Right lobe of liver (tissue), 6 donors: ENCODE measurements around the gene ABCF1. TPM values are rescaled to one million over a fixed set of nuclear protein-coding genes. Genes with fewer than 3 reads are reported as not detected.

ENCODE experiments used
- ATAC-seq, 4 donors: fragments of 200-7000 bp; cut with Tn5 transposase; one replicate each; pipeline ENCODE4 v1.9.1; 2020; ENCODE audit warnings: mild to moderate bottlenecking in 4 of 4, moderate library complexity in 4 of 4
- DNase-seq, 3 donors: peaks; one replicate each; pipeline ENCODE4 v3.0.0-alpha.2; 2020
- H3K27ac ChIP-seq, 3 donors: fragments of 200-600 bp; one replicate each; pipeline ENCODE4 v1.8.0; 2022
- H3K27me3 ChIP-seq, 2 donors: fragments of 200-600 bp; one replicate each; pipeline ENCODE4 v1.8.0; 2022
- H3K36me3 ChIP-seq, 4 donors: fragments of 200-600 bp; sonication (generic) in 1 of 4; one replicate each; pipeline versions ENCODE4 v1.5.1 to v1.8.0; 2017 to 2022; ENCODE audit warnings: control low read depth in 1 of 4
- H3K4me1 ChIP-seq, 4 donors: fragments of 200-600 bp; sonication (generic) in 1 of 4; one replicate each; pipeline versions ENCODE4 v1.5.1 to v1.8.0; 2017 to 2022; ENCODE audit warnings: control low read depth in 1 of 4
- H3K4me3 ChIP-seq, 3 donors: fragments of 200-600 bp; one replicate each; pipeline ENCODE4 v1.8.0; 2022
- H3K9me3 ChIP-seq, 4 donors: fragments of 200-600 bp; sonication (generic) in 1 of 4; one replicate each; pipeline versions ENCODE4 v1.5.1 to v1.8.0; 2017 to 2022; ENCODE audit warnings: control low read depth in 1 of 4
- CTCF ChIP-seq, 4 donors: fragments of 200-600 bp in 3 of 4; fragments of 450-650 bp in 1 of 4; IDR thresholded peaks; one replicate each; pipeline versions ENCODE4 v1.5.1 to v1.8.0; 2016 to 2022; ENCODE audit warnings: antibody characterized with exemption in 4 of 4, mild to moderate bottlenecking in 2 of 4
- POLR2A ChIP-seq: fragments of 450-650 bp; IDR thresholded peaks from one replicate; pipeline ENCODE4 v1.6.1; 2017; ENCODE audit warnings: antibody characterized with exemption, mild to moderate bottlenecking
- WGBS: methylation state at CpG from one replicate; pipeline ENCODE4 v1.1.6; 2018; ENCODE audit warnings: low coverage, low lambda C conversion rate; ENCODE audit not compliant: insufficient coverage; ENCODE audit errors: missing lambda C conversion rate; 5-methylcytosine and 5-hydroxymethylcytosine counted together
- intact Hi-C, 2 donors: fragments of 100-400 bp; cut with DNase I; formaldehyde crosslinking; loops; one replicate each; pipeline versions ENCODE4 v1.11.2 to v1.14.1; 2022
- total RNA-seq, 6 experiments: library from RNA; depleted of rRNA in 2 of 6; stranded (reverse); fragments of >200 nt in 2 of 6; fragmentation: NEBNext Ultra II Directional in 3 of 6; extraction: Animal tissue kit (Norgen Biotek cat#: 25700) in 3 of 6; gene quantifications; one replicate each; pipeline versions ENCODE4 v1.1.0 to v1.2.4, GENCODE V29; 2016 to 2023
- donor health status: DM: no; HTN: yes; CAD: no.
- donor health status: DM: no; HTN: no; CAD: no.
- donor health status: DM: no; HTN: no; CAD: no.
- donor health status: DM: no; HTN: yes; CAD: no.
- donor health status: DM: no; HTN: yes; CAD: no.

Gene ABCF1
- total RNA-seq, 6 experiments from 2014 or later = 23.3 to 35.2 (median 26.8) TPM

- peak overlapping the region; percentile 88 to 96 (median 92) for H3K27ac ChIP-seq
- H3K4me3 ChIP-seq = peak overlapping the region; percentile 88 to 91 (median 89)
- DNase-seq = peak; percentile 60 to 78 (median 77)
- TF ChIP-seq CTCF (IDR thresholded peaks at IDR 0.05) (no peak), POLR2A (peak; percentile 62)
- peaks cover 0 to 14% (median 6%) of the 10 kb centered on the region in 4 donors for H3K4me1 ChIP-seq
- peak; percentile 61 to 75 (median 67) for ATAC-seq
- no peaks in the 10 kb centered on the region for H3K9me3 ChIP-seq
- intact Hi-C loops = no loop called here
- under 1% methylated on average over 6 of the region's 6 CpGs for WGBS
- no peaks in the 10 kb centered on the region for H3K27me3 ChIP-seq
- H3K36me3 ChIP-seq = peaks cover 0 to 16% (median 10%) of the 10 kb centered on the region in 4 donors
Observed at GRCh38 chr6:30614843-30615218, 43.6 kb downstream of the ABCF1 start.

- 0% methylated on average over 10 of the region's 10 CpGs for WGBS
- intact Hi-C loops = no loop called here
- Histone ChIP-seq H3K4me1 (peaks cover 0 to 14% (median 6%) of the 10 kb centered on the region in 4 donors), H3K27ac (peak overlapping the region; percentile 88 to 96 (median 92)), H3K36me3 (peaks cover 0 to 21% (median 13%) of the 10 kb centered on the region in 4 donors), H3K4me3 (peak overlapping the region; percentile 88 to 91 (median 89)), H3K27me3 (no peaks in the 10 kb centered on the region), H3K9me3 (no peaks in the 10 kb centered on the region)
- ATAC-seq (peak in 2 of 4 donors; percentile 4), DNase-seq (no peak)
- TF ChIP-seq CTCF (IDR thresholded peaks at IDR 0.05) = no peak
Observed at GRCh38 chr6:30615219-30615957, 44.1 kb downstream of the ABCF1 start.

- Histone ChIP-seq H3K36me3 (peaks cover 0 to 29% (median 16%) of the 10 kb centered on the region in 4 donors), H3K4me1 (peaks cover 0 to 14% (median 6%) of the 10 kb centered on the region in 4 donors), H3K4me3 (peak overlapping the region; percentile 88 to 91 (median 89)), H3K9me3 (no peaks in the 10 kb centered on the region), H3K27me3 (no peaks in the 10 kb centered on the region), H3K27ac (peak overlapping the region; percentile 88 to 96 (median 92))
- intact Hi-C loops = no loop called here
- DNase-seq = no peak
- ATAC-seq = no peak
- TF ChIP-seq CTCF (IDR thresholded peaks at IDR 0.05) (no peak), POLR2A (no peak)
- whole genome bisulfite sequencing = 0% methylated on average over 10 of the region's 10 CpGs
Observed at GRCh38 chr6:30615958-30616810, 44.9 kb downstream of the ABCF1 start.

GRCh38 chr6:30616811-30617564 is 45.7 kb downstream of the ABCF1 start, which contains the start of gene PPP1R10:
Gene PPP1R10, minus strand, starts transcription at chr6:30617243. Its CDS starts 7,299 bp downstream, at chr6:30609944.
- H3K27ac ChIP-seq = peak within 1 kb of the TSS; percentile 88 to 96 (median 96)
- peaks cover 0 to 37% (median 22%) of the 10 kb centered on the region in 4 donors for H3K36me3 ChIP-seq
- no peak for TF ChIP-seq CTCF (IDR thresholded peaks at IDR 0.05)
- TF ChIP-seq POLR2A = peak; percentile 99
- ATAC-seq = peak; percentile 86 to 93 (median 86)
- H3K9me3 ChIP-seq = no peaks in the 10 kb centered on the region
- peak; percentile 99 for DNase-seq
- intact Hi-C loops = no loop called here
- H3K4me1 ChIP-seq = peaks cover 0 to 14% (median 6%) of the 10 kb centered on the region in 4 donors
- peak within 1 kb of the TSS; percentile 88 to 91 (median 89) for H3K4me3 ChIP-seq
- WGBS = under 1% methylated on average over 38 of the region's 40 CpGs
- H3K27me3 ChIP-seq = no peaks in the 10 kb centered on the region
